ENCODE data around the gene KCTD17. TPM values are rescaled to one million over a fixed set of nuclear protein-coding genes. Genes with fewer than 3 reads are reported as not detected.
A peak's percentile ranks its signal among the peaks of the same experiment; 100 is the strongest.

Gene KCTD17
- total RNA-seq, 4 donors from 2014 or later, result 1.8 to 3.3 (median 2.6) TPM

- no peak for DNase-seq
- in situ Hi-C loops (cut with MboI; ENCODE audit: low sequenced_read_pairs in 4 of 4), result loop anchor here in 1 of 4 donors (25.0 kb wide), 1 partner anchor 137 kb away; the partner anchor contains the start of gene SSTR3
- intact Hi-C loops (cut with DNase I; ENCODE audit: low total_unique reads), result no loop called here
- TF ChIP-seq POLR2A (IDR thresholded peaks at IDR 0.05) (no peak), CTCF (IDR thresholded peaks at IDR 0.05 in 4 of 5, conservative IDR thresholded peaks at IDR 0.05 in 1 of 5) (no peak)
- ATAC-seq, result no peak
- Histone ChIP-seq H3K4me3 (no peak overlapping the region), H3K9me3 (no peaks in the 10 kb centered on the region), H3K27me3 (peaks cover 16 to 18% (median 17%) of the 10 kb centered on the region in 3 donors), H3K4me1 (no peaks in the 10 kb centered on the region), H3K27ac (no peak overlapping the region), H3K36me3 (no peaks in the 10 kb centered on the region)
Measured at GRCh38 chr22:37075046-37075445, 23.5 kb downstream of the KCTD17 start.

- no peak for DNase-seq
- peaks cover 7 to 18% (median 12%) of the 10 kb centered on the region in 3 donors for H3K27me3 ChIP-seq
- H3K4me3 ChIP-seq, result no peak overlapping the region
- no peaks in the 10 kb centered on the region for H3K36me3 ChIP-seq
- intact Hi-C loops (cut with DNase I; ENCODE audit: low total_unique reads), result no loop called here
- ATAC-seq, result no peak
- no peaks in the 10 kb centered on the region for H3K9me3 ChIP-seq
- H3K4me1 ChIP-seq, result no peaks in the 10 kb centered on the region
- TF ChIP-seq CTCF (IDR thresholded peaks at IDR 0.05 in 4 of 5, conservative IDR thresholded peaks at IDR 0.05 in 1 of 5), result no peak
- in situ Hi-C loops (cut with MboI; ENCODE audit: low sequenced_read_pairs in 4 of 4), result loop anchor here in 1 of 4 donors (25.0 kb wide), 1 partner anchor 136 kb away; the partner anchor contains the start of gene SSTR3
- no peak overlapping the region for H3K27ac ChIP-seq
Measured at GRCh38 chr22:37075822-37076433, 24.4 kb downstream of the KCTD17 start.

- Histone ChIP-seq H3K27me3 (peaks cover 7 to 18% (median 12%) of the 10 kb centered on the region in 3 donors), H3K9me3 (no peaks in the 10 kb centered on the region), H3K27ac (no peak overlapping the region), H3K36me3 (no peaks in the 10 kb centered on the region), H3K4me3 (no peak overlapping the region), H3K4me1 (no peaks in the 10 kb centered on the region)
- in situ Hi-C loops (cut with MboI; ENCODE audit: low sequenced_read_pairs in 4 of 4) (loop anchor here in 1 of 4 donors (25.0 kb wide), 1 partner anchor 134 kb away; the partner anchor contains the start of gene SSTR3), intact Hi-C loops (cut with DNase I; ENCODE audit: low total_unique reads) (loop anchor here (1.0 kb wide), 1 partner anchor 121 kb away; no protein-coding TSS in a partner anchor)
- DNase-seq, result peak in 1 of 2 donors; percentile 21
- TF ChIP-seq POLR2A (IDR thresholded peaks at IDR 0.05), result no peak
- TF ChIP-seq CTCF (IDR thresholded peaks at IDR 0.05 in 4 of 5, conservative IDR thresholded peaks at IDR 0.05 in 1 of 5), result peak; percentile 68 to 95 (median 84)
- ATAC-seq, result peak in 1 of 2 donors; percentile 36
Measured at GRCh38 chr22:37077802-37078448, 26.4 kb downstream of the KCTD17 start.

GRCh38 chr22:37079158-37079557 is 27.6 kb downstream of the KCTD17 start:
- in situ Hi-C loops (cut with MboI; ENCODE audit: low sequenced_read_pairs in 4 of 4), result loop anchor here in 1 of 4 donors (25.0 kb wide), 1 partner anchor 133 kb away; the partner anchor contains the start of gene SSTR3

More at GRCh38 chr22:37079158-37079557, 27.6 kb downstream of the KCTD17 start:
- Histone ChIP-seq H3K4me1 (no peaks in the 10 kb centered on the region), H3K27me3 (peaks cover 7 to 14% (median 9%) of the 10 kb centered on the region in 3 donors), H3K4me3 (no peak overlapping the region), H3K27ac (no peak overlapping the region), H3K36me3 (no peaks in the 10 kb centered on the region), H3K9me3 (no peaks in the 10 kb centered on the region)
- TF ChIP-seq CTCF (IDR thresholded peaks at IDR 0.05 in 4 of 5, conservative IDR thresholded peaks at IDR 0.05 in 1 of 5) (no peak), POLR2A (IDR thresholded peaks at IDR 0.05) (no peak)
- intact Hi-C loops (cut with DNase I; ENCODE audit: low total_unique reads), result no loop called here
- no peak for ATAC-seq
- DNase-seq, result no peak
